Stimulated activated CD4-positive, alpha-beta T cell treated with anti-CD3 and anti-CD28 coated beads, Interleukin-1b, Interleukin-23, amount 100 ng/mL, for 24 hours (primary cell): ENCODE measurements around the gene RASSF4.

Experiments used
- DNase-seq, 4 experiments: peaks; one replicate each; pipeline ENCODE4 v3.0.0-alpha.2; 2020; ENCODE audit warnings: low read depth in 4 of 4, low spot score in 1 of 4

RASSF4 gene

DNA sequence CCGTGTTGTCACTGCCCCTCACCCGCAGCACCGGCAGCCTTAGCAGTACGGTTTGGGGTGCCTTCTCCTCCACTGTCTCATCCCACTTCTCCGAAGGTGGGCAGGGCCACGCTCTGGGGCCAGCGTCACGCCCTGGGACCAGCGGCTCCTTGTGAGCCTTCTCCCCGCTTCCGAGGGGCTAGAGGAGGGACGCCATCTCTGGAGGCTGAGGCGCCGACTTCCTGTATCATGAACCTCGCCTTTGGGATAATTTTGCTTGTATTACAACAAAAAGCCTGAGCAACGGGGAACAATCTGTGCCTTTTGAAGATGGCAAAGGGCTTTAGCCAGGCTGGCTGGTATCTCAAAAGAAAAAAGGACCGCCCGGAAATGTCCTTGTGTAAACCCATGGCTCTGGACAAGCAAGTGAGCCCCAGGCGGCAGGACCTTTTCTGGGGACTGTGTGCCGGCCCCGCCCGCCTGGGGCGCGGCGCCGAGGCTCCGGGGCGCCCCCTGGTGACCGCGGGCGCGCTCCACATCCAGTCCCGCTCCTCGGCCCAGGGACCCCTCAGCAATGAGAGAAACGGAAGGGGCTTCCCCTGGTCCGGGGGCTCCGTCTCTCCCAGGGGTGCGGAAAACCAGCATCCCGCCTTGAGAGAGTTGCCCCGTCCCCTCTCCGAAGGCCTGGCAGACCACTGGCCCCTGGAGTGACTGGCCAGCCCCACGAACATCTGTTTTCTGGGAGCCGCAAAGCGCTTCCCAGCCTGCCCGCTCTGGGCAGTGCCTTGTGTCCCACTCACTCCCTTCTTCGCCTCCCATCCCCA lies 15.2 kb downstream of the RASSF4 start:
- peak; percentile 29 to 46 (median 43) for DNase-seq

DNA sequence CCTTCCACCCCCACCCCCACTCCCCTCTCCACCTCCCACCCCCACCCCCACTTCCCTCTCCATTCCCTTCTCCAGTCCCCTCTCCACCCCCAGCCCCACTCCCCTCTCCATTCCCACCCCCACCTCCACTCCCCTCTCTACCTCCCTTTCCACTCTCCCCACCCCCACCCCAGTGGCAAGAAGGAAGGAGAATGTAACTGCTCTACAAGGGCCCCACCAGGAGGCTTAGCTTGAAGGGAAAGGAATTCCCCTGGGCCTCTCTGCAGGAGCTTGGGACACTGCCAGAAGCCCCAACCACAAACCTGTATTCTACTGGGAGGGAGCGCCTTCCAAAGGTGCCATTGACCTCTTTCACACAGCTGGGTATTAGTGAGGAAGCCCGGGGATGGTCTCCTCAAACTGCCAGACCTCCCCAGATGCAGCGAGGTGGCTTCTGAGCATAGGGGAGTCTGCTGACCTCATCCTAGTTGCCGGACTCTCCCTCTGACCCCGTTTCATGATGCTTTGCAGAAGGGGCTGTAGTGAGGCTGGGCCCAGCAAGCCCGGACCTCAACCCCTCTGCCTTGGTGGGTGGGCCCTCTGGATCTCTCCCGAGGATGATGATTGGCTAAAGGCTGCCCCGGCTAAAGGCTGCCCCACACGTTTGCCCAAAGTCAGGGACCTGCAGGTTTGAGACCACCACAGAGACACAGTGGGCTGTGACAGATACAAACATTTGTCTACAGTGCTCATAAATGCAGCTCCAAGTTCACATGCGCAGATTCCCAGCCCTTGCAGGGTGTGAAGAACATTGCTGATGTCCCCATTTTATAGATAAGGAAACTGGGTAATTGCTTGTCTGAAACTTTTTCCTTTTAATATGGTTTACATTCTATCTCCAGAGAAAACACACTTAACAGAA lies 16.1 kb downstream of the RASSF4 start:
- DNase-seq: no peak

GRCh38 chr10:44976352-44977198 lies 17.0 kb downstream of the RASSF4 start:
- no peak for DNase-seq

GRCh38 chr10:44977287-44978212 lies 17.9 kb downstream of the RASSF4 start:
- no peak for DNase-seq

- no peak for DNase-seq
Observed at GRCh38 chr10:44978213-44978569, 18.6 kb downstream of the RASSF4 start.

- no peak for DNase-seq
Observed at GRCh38 chr10:44978570-44979280, 19.1 kb downstream of the RASSF4 start, which contains the start of gene DEPP1. Gene DEPP1, minus strand, starts transcription at chr10:44978809. Its CDS starts 779 bp downstream, at chr10:44978030.

- no peak for DNase-seq
Observed at GRCh38 chr10:44979281-44980191, 19.9 kb downstream of the RASSF4 start.

DNA sequence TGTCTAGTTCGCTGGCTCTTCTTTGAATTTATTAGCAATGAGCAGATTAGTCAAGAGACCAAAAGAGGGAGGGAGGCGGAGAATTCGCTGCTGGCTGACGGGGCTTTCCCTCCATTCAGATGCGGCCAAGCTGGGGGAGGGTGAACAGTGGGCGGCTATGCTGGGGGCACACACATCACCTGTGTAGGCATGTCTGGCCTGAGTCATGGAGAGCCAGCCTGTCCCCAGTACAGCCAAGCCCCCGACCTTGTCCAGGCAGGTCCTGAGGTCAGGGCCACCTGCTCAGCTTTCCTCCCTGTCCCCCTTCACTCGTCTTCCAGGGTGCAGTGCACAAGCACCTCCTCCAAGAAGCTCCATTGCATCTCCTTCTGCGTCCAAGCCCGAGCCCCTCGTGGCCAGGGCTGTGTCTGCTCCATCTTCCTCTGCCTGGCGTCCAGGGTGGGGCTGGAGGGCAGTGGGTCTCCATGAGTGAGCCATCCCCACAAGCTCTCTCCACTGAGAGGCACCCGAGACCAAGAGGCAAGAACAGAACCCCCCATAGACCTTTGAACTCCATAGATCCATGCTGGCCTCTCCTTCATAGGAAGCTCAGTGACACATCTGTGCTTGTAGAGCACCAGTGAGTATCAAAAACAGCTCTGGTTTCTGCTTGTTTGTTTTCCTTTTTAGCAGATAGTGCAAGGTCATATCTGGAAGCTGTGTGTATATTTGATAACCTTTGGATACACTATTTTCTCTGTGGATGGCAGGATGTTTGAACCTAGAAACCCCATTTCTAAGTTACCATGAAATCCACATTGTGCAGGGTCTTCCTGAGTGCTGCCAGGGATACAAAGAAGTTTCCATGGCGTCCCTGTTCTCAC lies 20.9 kb downstream of the RASSF4 start:
- no peak for DNase-seq

DNA sequence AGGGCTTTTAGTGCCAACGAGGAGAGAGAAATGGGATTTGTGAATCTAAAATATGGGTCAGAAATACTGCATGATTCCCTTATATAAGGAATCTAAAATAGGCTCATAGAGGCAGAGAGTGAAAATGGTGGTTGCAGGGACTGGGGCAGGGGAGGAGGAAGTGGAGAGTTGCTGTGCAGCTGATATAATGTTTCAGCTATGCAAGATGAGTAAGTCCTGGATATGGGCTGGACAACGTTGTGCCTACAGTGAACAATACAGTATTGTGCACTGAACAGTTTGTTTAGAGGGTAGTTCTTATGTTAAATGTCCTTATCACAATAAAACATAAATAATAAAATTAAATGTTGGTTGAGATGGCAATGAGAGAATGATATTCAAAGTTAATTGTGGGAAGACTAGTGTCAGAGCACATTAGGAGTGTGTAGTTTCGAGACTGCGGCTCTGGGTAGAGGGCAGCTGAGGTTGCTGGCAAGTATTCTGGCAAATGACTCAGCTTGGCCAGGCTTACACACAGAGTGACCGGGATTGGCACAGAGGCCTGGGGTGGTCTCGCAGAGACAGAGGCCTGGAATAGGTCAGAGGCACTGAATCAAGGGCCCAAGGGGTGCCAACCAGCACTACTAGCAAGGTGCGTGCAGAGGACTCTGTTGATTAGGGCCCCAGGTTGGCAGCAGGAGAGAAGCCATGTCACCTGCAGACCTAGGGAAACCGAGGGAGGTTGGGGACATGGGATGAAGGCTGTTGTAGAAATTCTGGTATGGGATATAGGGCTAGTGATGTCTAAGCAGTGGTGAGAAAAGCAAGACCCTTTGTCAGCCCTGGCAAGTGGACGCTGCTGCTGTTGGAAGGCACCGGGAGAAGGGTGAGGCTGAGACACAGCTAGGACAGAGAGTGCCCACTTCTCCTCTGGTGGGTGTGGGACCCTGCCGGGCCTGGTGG lies 21.8 kb downstream of the RASSF4 start:
- DNase-seq: no peak

- no peak for DNase-seq
Observed at GRCh38 chr10:44982114-44982460, 22.5 kb downstream of the RASSF4 start.

GRCh38 chr10:44982496-44982895 lies 22.9 kb downstream of the RASSF4 start:
- no peak for DNase-seq

DNA sequence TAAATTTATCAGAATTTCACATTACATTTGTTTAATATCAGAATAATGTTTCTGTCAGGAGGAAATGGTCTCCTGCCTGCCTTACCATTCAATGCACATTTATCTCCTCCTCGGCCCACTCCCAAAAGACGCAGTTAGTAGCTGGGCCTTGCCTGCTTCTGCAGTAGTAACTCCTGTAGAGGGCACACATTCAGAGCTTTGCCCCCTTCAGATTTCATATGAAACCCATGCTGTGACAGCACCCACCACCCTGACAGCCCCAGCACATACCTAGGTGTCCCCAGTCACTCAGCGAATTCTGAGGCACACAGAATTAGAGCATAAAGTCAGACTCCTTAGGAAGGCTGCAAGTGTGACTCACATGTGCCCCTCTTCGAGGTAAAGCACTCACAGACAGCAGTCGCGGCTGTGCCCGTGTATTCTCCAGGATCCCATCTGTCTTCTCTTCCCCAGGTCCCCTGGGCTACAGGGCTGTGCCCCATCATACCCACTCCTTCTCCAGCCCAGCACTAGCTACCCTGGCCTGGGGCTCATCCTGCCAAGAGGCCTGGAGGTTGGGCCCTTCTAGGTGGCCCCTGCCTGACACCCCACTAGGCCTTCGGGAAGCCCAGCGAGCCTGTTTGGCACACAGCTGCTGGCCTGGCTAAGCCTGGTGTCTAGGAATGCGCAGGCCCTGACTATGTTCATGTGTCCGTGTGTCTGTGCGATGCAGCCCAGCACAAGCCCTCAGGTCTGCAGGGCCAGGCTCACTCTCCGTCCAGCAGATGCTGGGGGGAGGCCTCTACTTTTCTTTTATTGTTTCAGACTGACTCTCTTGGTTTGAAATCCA lies 23.7 kb downstream of the RASSF4 start:
- no peak for DNase-seq

- no peak for DNase-seq
Observed at GRCh38 chr10:44983895-44984278, 24.3 kb downstream of the RASSF4 start.

DNA sequence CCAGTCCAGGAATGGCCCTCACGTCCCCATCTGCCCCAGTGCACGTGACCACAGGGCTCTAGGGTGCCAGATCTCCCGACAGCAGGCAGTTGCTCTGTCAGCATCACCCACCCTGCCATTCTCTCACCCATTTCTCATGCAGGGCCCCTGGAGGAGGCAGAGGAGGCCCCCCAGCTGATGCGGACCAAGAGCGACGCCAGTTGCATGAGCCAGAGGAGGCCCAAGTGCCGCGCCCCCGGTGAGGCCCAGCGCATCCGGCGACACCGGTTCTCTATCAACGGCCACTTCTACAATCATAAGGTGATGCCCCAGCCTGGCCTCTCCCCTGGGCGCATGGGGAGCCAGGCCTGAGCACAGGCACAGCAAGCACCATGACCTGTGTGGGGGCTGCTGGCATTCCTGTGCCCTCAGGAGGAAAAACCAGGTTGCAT lies 25.1 kb downstream of the RASSF4 start:
- DNase-seq: no peak

GRCh38 chr10:44985175-44985681 lies 25.6 kb downstream of the RASSF4 start:
- no peak for DNase-seq
